CD14-positive monocyte (primary cell): ENCODE data around the gene CAD. TPM values are rescaled to one million over a fixed set of nuclear protein-coding genes. Genes with fewer than 3 reads are reported as not detected.

ENCODE experiments used
- DNase-seq, 3 donors: peaks; one replicate each; pipeline ENCODE4 v3.0.0-alpha.2; 2011 to 2022
- H2AFZ ChIP-seq: 2 replicates; pipeline ENCODE4 v1.6.0; 2012; ENCODE audit warnings: mild to moderate bottlenecking, low read depth, low read length, inconsistent platforms; ENCODE audit not compliant: insufficient read depth, poor library complexity, severe bottlenecking
- H3K27ac ChIP-seq, 2 donors: 1 replicate in 1 of 2; 2 replicates in 1 of 2; pipeline ENCODE4 v1.5.1; 2012 to 2013; ENCODE audit warnings: low read length in 2 of 2, control low read depth in 1 of 2, inconsistent platforms in 1 of 2, low read depth in 1 of 2, mild to moderate bottlenecking in 1 of 2
- H3K27me3 ChIP-seq, 2 donors: one replicate each; pipeline versions ENCODE4 v1.6.0 to v1.6.1; 2011 to 2013; ENCODE audit warnings: low read length in 2 of 2; ENCODE audit not compliant: control insufficient read depth in 2 of 2, insufficient read depth in 2 of 2
- H3K36me3 ChIP-seq, 2 donors: replicated peaks in 1 of 2; 1 replicate in 1 of 2; 2 replicates in 1 of 2; pipeline versions ENCODE4 v1.5.1 to v1.6.1; 2012 to 2013; ENCODE audit warnings: low read length in 2 of 2, control low read depth in 1 of 2, inconsistent platforms in 1 of 2, mild to moderate bottlenecking in 1 of 2; ENCODE audit not compliant: insufficient read depth in 2 of 2, control insufficient read depth in 1 of 2
- H3K4me1 ChIP-seq, 2 donors: 1 replicate in 1 of 2; 2 replicates in 1 of 2; pipeline versions ENCODE4 v1.5.1 to v1.6.1; 2012 to 2013; ENCODE audit warnings: low read length in 2 of 2, control low read depth in 1 of 2, inconsistent platforms in 1 of 2, mild to moderate bottlenecking in 1 of 2, moderate library complexity in 1 of 2; ENCODE audit not compliant: insufficient read depth in 2 of 2, control insufficient read depth in 1 of 2
- H3K4me2 ChIP-seq: replicated peaks from 2 replicates; pipeline ENCODE3; 2012; ENCODE audit warnings: low read length, moderate library complexity, mild to moderate bottlenecking; ENCODE audit not compliant: poor library complexity, severe bottlenecking; ENCODE audit errors: extremely low read depth
- H3K4me3 ChIP-seq, 3 experiments: fragments of 200-600 bp in 1 of 3; sonication (generic) in 1 of 3; replicated peaks in 1 of 3; 1 replicate in 2 of 3; 2 replicates in 1 of 3; pipeline ENCODE4 v1.5.1; 2011 to 2013; ENCODE audit warnings: low read length in 3 of 3, mild to moderate bottlenecking in 3 of 3, control low read depth in 2 of 3, low read depth in 2 of 3, inconsistent platforms in 1 of 3, moderate library complexity in 1 of 3
- H3K79me2 ChIP-seq: 2 replicates; pipeline ENCODE4 v1.6.0; 2012; ENCODE audit warnings: mild to moderate bottlenecking, control low read depth, inconsistent platforms, low read length, moderate library complexity; ENCODE audit not compliant: insufficient read depth
- H3K9ac ChIP-seq: 2 replicates; pipeline ENCODE4 v1.6.0; 2017; ENCODE audit warnings: low read length, mild to moderate bottlenecking; ENCODE audit not compliant: insufficient read depth, poor library complexity, severe bottlenecking
- H3K9me3 ChIP-seq, 2 donors: replicated peaks in 1 of 2; 1 replicate in 1 of 2; 2 replicates in 1 of 2; pipeline versions ENCODE4 v1.5.1 to v1.6.1; 2012 to 2013; ENCODE audit warnings: low read length in 2 of 2, control low read depth in 1 of 2; ENCODE audit not compliant: control insufficient read depth in 1 of 2, insufficient read depth in 1 of 2
- H4K20me1 ChIP-seq: 2 replicates; pipeline ENCODE4 v1.6.0; 2012; ENCODE audit warnings: mild to moderate bottlenecking, low read length, control low read depth, moderate library complexity; ENCODE audit not compliant: insufficient read depth
- H3K27ac Mint-ChIP-seq, 7 donors: one replicate each; pipeline ENCODE4 v1.8.0; 2020; ENCODE audit warnings: mild to moderate bottlenecking in 7 of 7, mixed read lengths in 7 of 7, moderate library complexity in 6 of 7, inconsistent platforms in 2 of 7
- H3K27me3 Mint-ChIP-seq, 3 donors: one replicate each; pipeline ENCODE4 v1.8.0; 2021 to 2022; ENCODE audit warnings: low read depth in 3 of 3, mild to moderate bottlenecking in 3 of 3, mixed read lengths in 3 of 3, moderate library complexity in 3 of 3, inconsistent platforms in 1 of 3
- H3K36me3 Mint-ChIP-seq, 2 donors: one replicate each; pipeline ENCODE4 v1.8.0; 2020; ENCODE audit warnings: mixed read lengths in 2 of 2, inconsistent platforms in 1 of 2, mild to moderate bottlenecking in 1 of 2
- H3K4me1 Mint-ChIP-seq: one replicate; pipeline ENCODE4 v1.8.0; 2020; ENCODE audit warnings: mild to moderate bottlenecking, mixed read lengths
- H3K4me3 Mint-ChIP-seq, 2 donors: one replicate each; pipeline ENCODE4 v1.8.0; 2020; ENCODE audit warnings: mild to moderate bottlenecking in 2 of 2, mixed read lengths in 2 of 2, moderate library complexity in 1 of 2
- H3K9me3 Mint-ChIP-seq, 7 donors: one replicate each; pipeline ENCODE4 v1.8.0; 2020 to 2022; ENCODE audit warnings: mixed read lengths in 7 of 7, mild to moderate bottlenecking in 6 of 7, moderate library complexity in 6 of 7, inconsistent platforms in 2 of 7
- CTCF ChIP-seq: fragments of 200-600 bp; IDR thresholded peaks from one replicate; pipeline ENCODE4 v1.8.0; 2022; ENCODE audit warnings: antibody characterized with exemption, mild to moderate bottlenecking
- WGBS: methylation state at CpG from one replicate; pipeline ENCODE4 v1.1.5; 2013; ENCODE audit warnings: missing lambda C conversion rate; ENCODE audit not compliant: insufficient coverage; 5-methylcytosine and 5-hydroxymethylcytosine counted together
- intact Hi-C, 2 donors: fragments of 100-400 bp; cut with micrococcal nuclease; formaldehyde crosslinking; loops; one replicate each; pipeline versions ENCODE4 v1.15.0 to v1.15.1; 2023
- polyA plus RNA-seq, 3 donors: library from polyadenylated mRNA; depleted of rRNA in 1 of 3; unstranded in 2 of 3; stranded (reverse) in 1 of 3; fragments of 300-500 nt in 2 of 3; fragments of >200 nt in 1 of 3; fragmentation: Illumina TruSeq in 2 of 3; gene quantifications; 1 replicate in 2 of 3; 2 replicates in 1 of 3; pipeline ENCODE4 v1.2.3, GENCODE V29; 2012 to 2021

The CAD gene
- polyA plus RNA-seq, 3 donors, result 0.71 to 17.3 (median 1.7) TPM

DNA sequence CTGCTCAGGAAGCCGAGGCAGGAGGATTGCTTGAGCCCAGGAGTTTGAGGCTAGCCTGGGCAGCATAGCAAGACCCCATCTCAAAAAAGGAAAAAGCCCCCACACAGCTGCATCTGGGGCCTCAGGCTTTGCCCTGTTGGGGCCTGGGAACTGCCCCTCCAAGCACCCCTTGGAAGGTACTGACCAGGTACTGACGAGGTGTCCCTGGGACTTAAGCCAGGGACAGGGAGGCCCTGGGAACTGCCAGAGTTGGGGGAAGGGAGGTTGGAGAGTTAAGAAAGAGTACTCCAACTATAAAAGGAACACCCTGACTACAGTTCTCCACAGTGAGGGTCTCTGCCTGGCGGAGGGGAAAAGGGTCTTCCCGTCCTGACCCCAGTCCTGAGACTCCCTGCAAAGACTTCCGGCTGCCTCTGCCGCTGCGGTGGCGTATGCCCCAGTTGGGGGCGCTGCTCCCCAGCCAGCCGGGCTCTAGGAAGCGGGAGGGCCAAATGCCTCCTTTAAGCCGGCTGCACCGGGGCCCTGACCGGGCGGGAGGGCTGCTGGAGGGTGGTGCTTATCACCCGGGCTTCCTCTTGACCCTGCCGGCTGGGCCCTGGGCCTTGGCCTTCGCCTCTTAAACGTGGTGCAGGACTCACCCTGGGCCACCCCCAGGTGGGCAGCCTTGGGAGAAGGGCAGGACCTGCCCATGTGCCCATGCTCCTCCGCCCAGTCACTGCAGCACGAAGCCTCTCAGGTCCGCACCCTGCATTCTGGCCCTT is 32.9 kb downstream of the CAD start:
- Histone ChIP-seq H3K27me3 (peaks cover 0 to 4% of the 10 kb centered on the region in 2 donors), H2AFZ (peak overlapping the region; percentile 51), H4K20me1 (no peaks in the 10 kb centered on the region), H3K27ac (no peak overlapping the region), H3K9ac (no peak overlapping the region), H3K4me2 (no peak overlapping the region), H3K79me2 (no peaks in the 10 kb centered on the region), H3K9me3 (no peaks in the 10 kb centered on the region), H3K4me3 (no peak overlapping the region), H3K36me3 (peaks cover 0 to under 1% of the 10 kb centered on the region in 2 donors), H3K4me1 (no peaks in the 10 kb centered on the region)
- Mint-ChIP-seq H3K9me3 (no peaks in the 10 kb centered on the region), H3K27ac (peak overlapping the region in 1 of 7 donors; percentile 38), H3K4me1 (peaks cover 3% of the 10 kb centered on the region), H3K4me3 (peak overlapping the region in 1 of 2 donors; percentile 26), H3K36me3 (no peaks in the 10 kb centered on the region), H3K27me3 (peaks cover 10 to 33% (median 22%) of the 10 kb centered on the region in 3 donors)
- peak; percentile 18 to 46 (median 33) for DNase-seq
- 14% methylated on average over 18 of the region's 22 CpGs for WGBS
- peak; percentile 69 for TF ChIP-seq CTCF
- intact Hi-C loops, result no loop called here

GRCh38 chr2:27250652-27251379 is 33.6 kb downstream of the CAD start:
- H3K4me2 ChIP-seq, result no peak overlapping the region
- Mint-ChIP-seq H3K27ac (peak overlapping the region in 2 of 7 donors; percentile 38 to 46), H3K36me3 (no peaks in the 10 kb centered on the region), H3K4me1 (peaks cover 3% of the 10 kb centered on the region), H3K4me3 (no peak overlapping the region), H3K27me3 (peaks cover 10 to 38% (median 22%) of the 10 kb centered on the region in 3 donors), H3K9me3 (no peaks in the 10 kb centered on the region)
- H3K4me3 ChIP-seq, result no peak overlapping the region
- no peak for TF ChIP-seq CTCF
- H2AFZ ChIP-seq, result peak overlapping the region; percentile 51
- 89% methylated on average over 7 of the region's 13 CpGs for WGBS
- H4K20me1 ChIP-seq, result no peaks in the 10 kb centered on the region
- H3K79me2 ChIP-seq, result no peaks in the 10 kb centered on the region
- H3K27ac ChIP-seq, result no peak overlapping the region
- H3K36me3 ChIP-seq, result no peaks in the 10 kb centered on the region
- no peaks in the 10 kb centered on the region for H3K4me1 ChIP-seq
- no peak for DNase-seq
- peaks cover 0 to 4% of the 10 kb centered on the region in 2 donors for H3K27me3 ChIP-seq
- intact Hi-C loops, result no loop called here
- no peaks in the 10 kb centered on the region for H3K9me3 ChIP-seq
- H3K9ac ChIP-seq, result no peak overlapping the region
